Fibroblast of the aortic adventitia (primary cell): ENCODE results near the gene KLHL1. TPM values are rescaled to one million over a fixed set of nuclear protein-coding genes. Genes with fewer than 3 reads are reported as not detected.

Experiments used
- DNase-seq: peaks from one replicate; pipeline ENCODE4 v3.0.0-alpha.2; 2010; ENCODE audit warnings: low read depth
- H3K4me3 ChIP-seq: 2 replicates; pipeline ENCODE4 v1.5.1; 2011; ENCODE audit warnings: low read depth, mild to moderate bottlenecking, control low read depth, low read length, moderate library complexity
- CTCF ChIP-seq: IDR thresholded peaks from 2 replicates; pipeline ENCODE4 v1.5.1; 2011; ENCODE audit warnings: mild to moderate bottlenecking, low read length, control low read depth, inconsistent platforms; ENCODE audit not compliant: insufficient read depth
- total RNA-seq: library from RNA; depleted of rRNA; stranded (reverse); fragments of >200 nt; gene quantifications from 2 replicates; pipeline ENCODE4 v1.2.3, GENCODE V29; 2012; ENCODE audit warnings: low replicate concordance

KLHL1 gene
- total RNA-seq, 1 donor: not detected

DNA sequence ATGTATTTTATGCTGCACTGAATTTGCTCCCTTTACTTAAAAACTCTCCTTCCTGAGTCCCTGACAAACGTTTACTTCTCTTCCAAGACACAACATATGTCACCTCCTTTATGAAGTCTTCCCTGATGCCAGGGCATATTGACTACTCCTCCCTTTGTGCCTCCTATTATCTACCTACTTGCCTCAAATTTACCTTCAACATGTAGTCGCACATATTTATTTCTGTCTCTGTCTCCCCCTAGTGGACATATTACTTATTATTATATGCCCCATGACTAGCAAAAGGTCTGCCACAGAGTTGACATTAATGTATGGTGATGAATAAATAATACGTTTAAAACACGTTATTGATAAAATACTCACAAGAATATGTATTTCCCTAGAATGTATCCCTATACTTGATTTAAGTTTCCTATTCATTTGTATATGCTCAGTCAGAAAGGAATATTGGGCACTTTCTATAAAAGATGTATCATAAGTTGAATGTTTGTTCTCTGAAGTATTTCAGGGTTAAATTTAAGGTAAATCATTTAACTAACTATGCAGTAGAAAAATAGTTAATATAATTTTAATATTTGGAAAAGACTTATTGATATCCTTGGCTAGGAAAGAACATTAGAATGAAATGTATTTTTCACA is 250.9 kb downstream of the KLHL1 start:
- TF ChIP-seq CTCF: peak; percentile 39
- no peak overlapping the region for H3K4me3 ChIP-seq
- peak; percentile 12 for DNase-seq

- TF ChIP-seq CTCF: no peak
Measured at GRCh38 chr13:69856331-69856730, 251.9 kb downstream of the KLHL1 start.

DNA sequence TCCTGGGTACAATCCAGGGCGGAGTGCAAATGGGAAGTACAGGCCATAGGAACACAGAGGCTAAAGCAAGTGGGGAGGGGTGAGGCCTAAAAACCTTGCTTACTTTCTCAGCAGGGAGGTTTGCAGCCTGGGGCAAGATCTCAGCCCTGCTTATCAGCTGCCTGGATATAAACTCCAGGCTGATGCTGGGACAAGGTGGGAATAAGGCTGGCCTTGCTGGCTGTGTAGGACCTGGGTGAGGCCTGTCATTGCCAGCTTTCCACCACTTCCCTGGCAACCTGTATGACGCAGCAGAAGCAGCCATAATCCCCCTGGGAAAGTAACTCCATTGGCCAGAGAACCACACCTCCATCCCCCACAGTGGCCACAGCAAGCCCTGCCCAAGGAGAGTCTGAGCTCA is 279.7 kb downstream of the KLHL1 start:
- DNase-seq: no peak
- H3K4me3 ChIP-seq: no peak overlapping the region
- no peak for TF ChIP-seq CTCF

More at GRCh38 chr13:69856331-69856730, 251.9 kb downstream of the KLHL1 start:
- no peak for DNase-seq
- H3K4me3 ChIP-seq: no peak overlapping the region

DNA sequence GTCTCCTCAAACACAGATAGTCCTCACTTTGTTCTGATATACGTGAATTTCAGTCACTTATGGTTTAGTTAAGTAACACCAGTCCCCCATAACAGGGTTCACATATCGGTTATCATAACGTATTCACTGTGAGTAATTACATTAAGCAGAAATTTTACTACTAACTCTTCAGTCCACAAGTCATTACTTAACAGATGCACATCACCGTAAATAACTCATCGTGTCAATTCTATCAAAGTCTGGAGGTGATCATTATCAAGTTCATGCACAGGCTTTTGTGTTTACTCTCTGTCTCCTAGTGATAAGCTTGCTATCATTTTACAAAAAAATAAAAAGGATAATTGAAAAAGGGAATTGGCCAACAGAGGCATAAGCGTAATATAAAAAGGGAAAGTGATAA is 288.1 kb downstream of the KLHL1 start:
- no peak overlapping the region for H3K4me3 ChIP-seq
- no peak for DNase-seq
- TF ChIP-seq CTCF: no peak

GRCh38 chr13:69817333-69817869 is 290.9 kb downstream of the KLHL1 start:
- no peak for TF ChIP-seq CTCF
- no peak for DNase-seq
- no peak overlapping the region for H3K4me3 ChIP-seq

GRCh38 chr13:69809152-69809551 is 299.1 kb downstream of the KLHL1 start:
- no peak for DNase-seq
- no peak for TF ChIP-seq CTCF
- no peak overlapping the region for H3K4me3 ChIP-seq

DNA sequence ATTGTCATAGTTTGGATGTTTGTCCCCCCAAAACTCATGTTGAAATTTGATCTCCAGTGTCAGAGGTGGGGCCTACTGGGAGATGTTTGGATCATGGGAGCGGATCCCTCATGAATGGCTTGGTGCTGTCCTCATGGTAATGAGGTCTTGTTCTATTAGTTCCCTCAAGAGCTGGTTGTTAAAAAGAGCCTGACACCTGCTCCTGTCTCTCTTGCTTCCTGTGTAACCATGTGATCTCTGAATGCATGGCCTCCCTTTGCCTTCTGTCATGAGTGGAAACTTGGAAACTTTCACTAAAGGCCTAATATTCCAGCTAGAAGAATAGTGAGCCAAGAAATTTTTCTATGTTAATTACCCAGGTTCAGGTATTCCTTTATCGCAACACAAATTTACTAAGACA is 312.0 kb downstream of the KLHL1 start:
- no peak for TF ChIP-seq CTCF
- no peak overlapping the region for H3K4me3 ChIP-seq
- no peak for DNase-seq
